ENCODE results near the gene IGSF5.
A peak's percentile ranks its signal among the peaks of the same experiment; 100 is the strongest.

IGSF5 gene

GRCh38 chr21:39837861-39838359 lies 92.9 kb downstream of the IGSF5 start:
- no peak for DNase-seq

- DNase-seq, result no peak
These were observed 95.6 kb downstream of the IGSF5 start for GRCh38 chr21:39840373-39841097.

- no peak for DNase-seq
These were observed 97.9 kb downstream of the IGSF5 start for GRCh38 chr21:39842741-39843459.

- no peak for DNase-seq
These were observed 98.5 kb downstream of the IGSF5 start for GRCh38 chr21:39843483-39843882.

- DNase-seq, result no peak
These were observed 98.9 kb downstream of the IGSF5 start for GRCh38 chr21:39843916-39844315.

GRCh38 chr21:39845571-39846130 lies 100.7 kb downstream of the IGSF5 start:
- DNase-seq, result no peak

GRCh38 chr21:39847877-39848276 lies 102.9 kb downstream of the IGSF5 start:
- no peak for DNase-seq

- DNase-seq, result no peak
These were observed 104.2 kb downstream of the IGSF5 start for GRCh38 chr21:39849014-39849655.

GRCh38 chr21:39850333-39850732 lies 105.3 kb downstream of the IGSF5 start:
- DNase-seq, result peak; percentile 45

- no peak for DNase-seq
These were observed 106.1 kb downstream of the IGSF5 start for GRCh38 chr21:39851002-39851618.

Data from DMS153 (cell line).